Measurements from ENCODE around the gene CYS1. TPM values are rescaled to one million over a fixed set of nuclear protein-coding genes. Genes with fewer than 3 reads are reported as not detected.
"Not testable (repeated sequence)": the region's sequence is repeated elsewhere in the genome, so short reads cannot be mapped to it uniquely, and the experiment has no call there.

The CYS1 gene
- total RNA-seq, 1 experiment from 2014 or later = 1.2 TPM

DNA sequence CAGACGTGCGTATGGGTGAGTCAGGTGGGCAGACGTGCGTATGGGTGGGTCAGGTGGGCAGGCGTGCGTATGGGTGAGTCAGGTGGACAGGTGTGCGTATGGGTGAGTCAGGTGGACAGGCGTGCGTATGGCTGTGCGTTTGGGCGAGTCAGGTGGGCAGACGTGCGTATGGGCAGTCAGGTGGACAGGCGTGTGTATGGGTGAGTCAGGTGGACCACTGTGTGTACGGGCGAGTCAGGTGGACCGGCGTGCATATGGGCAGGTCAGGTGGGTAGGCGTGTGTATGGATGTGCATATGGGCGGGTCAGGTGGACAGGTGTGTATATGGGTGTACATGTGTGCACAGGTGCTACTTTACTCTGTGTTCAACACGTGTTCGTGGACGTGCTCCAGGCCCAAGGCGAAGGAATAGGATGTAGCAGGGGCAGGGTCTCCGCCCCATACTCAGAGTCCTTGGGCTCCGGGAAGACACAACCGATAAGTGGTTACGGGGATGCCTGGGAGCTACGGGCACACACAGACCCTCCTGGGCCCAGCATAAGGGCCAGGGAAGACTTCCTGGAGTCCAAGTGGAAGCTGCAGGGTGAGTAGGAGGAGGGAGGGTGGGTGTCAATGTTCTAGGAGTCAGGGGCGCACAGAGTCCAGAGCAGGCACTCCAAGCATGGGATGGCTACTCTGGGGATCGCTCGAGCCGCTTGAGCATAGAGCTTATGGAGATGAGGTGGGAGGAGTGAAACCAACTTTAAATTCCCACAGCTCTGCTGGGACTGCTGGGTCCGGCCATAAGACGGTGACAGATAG lies 64.0 kb downstream of the CYS1 start (continued):
- TF ChIP-seq NFE2L1 (CRISPR knock-in tag; IDR thresholded peaks at IDR 0.05) (no peak), ZBTB21 (CRISPR knock-in tag; IDR thresholded peaks at IDR 0.05; ENCODE audit: borderline replicate concordance) (no peak), OVOL2 (CRISPR knock-in tag; IDR thresholded peaks at IDR 0.05; ENCODE audit: borderline replicate concordance) (no peak), ZSCAN18 (CRISPR knock-in tag; IDR thresholded peaks at IDR 0.05) (no peak), MLX (CRISPR knock-in tag; IDR thresholded peaks at IDR 0.05) (no peak), NR1H2 (CRISPR knock-in tag; IDR thresholded peaks at IDR 0.05) (no peak), ATF1 (CRISPR knock-in tag; IDR thresholded peaks at IDR 0.05) (no peak), ZNF219 (CRISPR knock-in tag; IDR thresholded peaks at IDR 0.05; ENCODE audit: borderline replicate concordance) (no peak), FOXP4 (CRISPR knock-in tag; IDR thresholded peaks at IDR 0.05) (no peak), ELF4 (CRISPR knock-in tag; IDR thresholded peaks at IDR 0.05; ENCODE audit: low read depth) (no peak), FOXK1 (CRISPR knock-in tag; IDR thresholded peaks at IDR 0.05) (no peak)
- TF ChIP-seq, protein P1, sequence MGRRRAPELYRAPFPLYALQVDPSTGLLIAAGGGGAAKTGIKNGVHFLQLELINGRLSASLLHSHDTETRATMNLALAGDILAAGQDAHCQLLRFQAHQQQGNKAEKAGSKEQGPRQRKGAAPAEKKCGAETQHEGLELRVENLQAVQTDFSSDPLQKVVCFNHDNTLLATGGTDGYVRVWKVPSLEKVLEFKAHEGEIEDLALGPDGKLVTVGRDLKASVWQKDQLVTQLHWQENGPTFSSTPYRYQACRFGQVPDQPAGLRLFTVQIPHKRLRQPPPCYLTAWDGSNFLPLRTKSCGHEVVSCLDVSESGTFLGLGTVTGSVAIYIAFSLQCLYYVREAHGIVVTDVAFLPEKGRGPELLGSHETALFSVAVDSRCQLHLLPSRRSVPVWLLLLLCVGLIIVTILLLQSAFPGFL (CRISPR knock-in tag; IDR thresholded peaks at IDR 0.05; ENCODE audit: borderline replicate concordance) = no peak

GRCh38 chr2:10015376-10015989 lies 64.7 kb downstream of the CYS1 start:
- POLR2A ChIA-PET; DNase-seq (ENCODE audit: low spot score); H3K27me3 Mint-ChIP-seq (ENCODE audit: low read depth); H3K27ac Mint-ChIP-seq; ATAC-seq; H3K4me3 Mint-ChIP-seq; H3K4me1 Mint-ChIP-seq; H3K36me3 Mint-ChIP-seq; CTCF ChIA-PET; H3K9me3 Mint-ChIP-seq: not testable (repeated sequence)

DNA sequence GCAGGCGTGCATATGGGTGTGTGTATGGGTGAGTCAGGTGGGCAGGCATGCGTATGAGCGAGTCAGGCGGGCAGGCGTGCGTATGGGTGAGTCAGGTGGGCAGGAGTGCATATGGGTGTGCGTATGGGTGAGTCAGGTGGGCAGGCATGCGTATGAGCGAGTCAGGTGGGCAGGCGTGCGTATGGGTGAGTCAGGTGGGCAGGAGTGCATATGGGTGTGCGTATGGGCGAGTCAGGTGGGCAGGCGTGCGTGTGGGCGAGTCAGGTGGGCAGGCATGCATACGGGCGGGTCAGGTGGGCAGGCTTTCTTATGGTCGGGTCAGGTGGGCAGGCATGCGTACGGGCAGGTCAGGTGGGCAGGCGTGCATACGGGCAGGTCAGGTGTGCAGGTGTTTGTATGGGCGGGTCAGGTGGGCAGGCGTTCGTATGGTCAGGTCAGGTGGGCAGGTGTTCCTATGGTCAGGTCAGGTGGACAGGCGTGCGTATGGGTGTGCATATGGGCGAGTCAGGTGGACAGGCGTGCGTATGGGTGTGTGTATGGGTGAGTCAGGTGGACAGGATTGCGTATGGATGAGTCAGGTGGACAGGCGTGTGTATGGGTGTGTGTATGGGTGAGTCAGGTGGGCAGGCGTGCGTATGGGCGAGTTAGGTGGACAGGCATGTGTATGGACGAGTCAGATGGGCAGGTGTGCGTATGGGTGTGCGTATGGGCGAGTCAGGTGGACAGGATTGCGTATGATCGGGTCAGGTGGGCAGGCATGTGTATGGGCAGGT lies 65.6 kb downstream of the CYS1 start:
- H3K4me1 Mint-ChIP-seq = no peaks in the 10 kb centered on the region
- CTCF ChIA-PET = no interaction called here
- no peak for DNase-seq (ENCODE audit: low spot score)
- no peak overlapping the region for H3K27ac Mint-ChIP-seq
- no peaks in the 10 kb centered on the region for H3K27me3 Mint-ChIP-seq (ENCODE audit: low read depth)
- POLR2A ChIA-PET = no interaction called here
- H3K4me3 Mint-ChIP-seq = no peak overlapping the region
- H3K9me3 Mint-ChIP-seq = no peaks in the 10 kb centered on the region
- ATAC-seq = no peak
- H3K36me3 Mint-ChIP-seq = no peaks in the 10 kb centered on the region
- TF ChIP-seq, protein P2, sequence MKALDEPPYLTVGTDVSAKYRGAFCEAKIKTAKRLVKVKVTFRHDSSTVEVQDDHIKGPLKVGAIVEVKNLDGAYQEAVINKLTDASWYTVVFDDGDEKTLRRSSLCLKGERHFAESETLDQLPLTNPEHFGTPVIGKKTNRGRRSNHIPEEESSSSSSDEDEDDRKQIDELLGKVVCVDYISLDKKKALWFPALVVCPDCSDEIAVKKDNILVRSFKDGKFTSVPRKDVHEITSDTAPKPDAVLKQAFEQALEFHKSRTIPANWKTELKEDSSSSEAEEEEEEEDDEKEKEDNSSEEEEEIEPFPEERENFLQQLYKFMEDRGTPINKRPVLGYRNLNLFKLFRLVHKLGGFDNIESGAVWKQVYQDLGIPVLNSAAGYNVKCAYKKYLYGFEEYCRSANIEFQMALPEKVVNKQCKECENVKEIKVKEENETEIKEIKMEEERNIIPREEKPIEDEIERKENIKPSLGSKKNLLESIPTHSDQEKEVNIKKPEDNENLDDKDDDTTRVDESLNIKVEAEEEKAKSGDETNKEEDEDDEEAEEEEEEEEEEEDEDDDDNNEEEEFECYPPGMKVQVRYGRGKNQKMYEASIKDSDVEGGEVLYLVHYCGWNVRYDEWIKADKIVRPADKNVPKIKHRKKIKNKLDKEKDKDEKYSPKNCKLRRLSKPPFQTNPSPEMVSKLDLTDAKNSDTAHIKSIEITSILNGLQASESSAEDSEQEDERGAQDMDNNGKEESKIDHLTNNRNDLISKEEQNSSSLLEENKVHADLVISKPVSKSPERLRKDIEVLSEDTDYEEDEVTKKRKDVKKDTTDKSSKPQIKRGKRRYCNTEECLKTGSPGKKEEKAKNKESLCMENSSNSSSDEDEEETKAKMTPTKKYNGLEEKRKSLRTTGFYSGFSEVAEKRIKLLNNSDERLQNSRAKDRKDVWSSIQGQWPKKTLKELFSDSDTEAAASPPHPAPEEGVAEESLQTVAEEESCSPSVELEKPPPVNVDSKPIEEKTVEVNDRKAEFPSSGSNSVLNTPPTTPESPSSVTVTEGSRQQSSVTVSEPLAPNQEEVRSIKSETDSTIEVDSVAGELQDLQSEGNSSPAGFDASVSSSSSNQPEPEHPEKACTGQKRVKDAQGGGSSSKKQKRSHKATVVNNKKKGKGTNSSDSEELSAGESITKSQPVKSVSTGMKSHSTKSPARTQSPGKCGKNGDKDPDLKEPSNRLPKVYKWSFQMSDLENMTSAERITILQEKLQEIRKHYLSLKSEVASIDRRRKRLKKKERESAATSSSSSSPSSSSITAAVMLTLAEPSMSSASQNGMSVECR (CRISPR knock-in tag; IDR thresholded peaks at IDR 0.05; ENCODE audit: borderline replicate concordance) = no peak
- TF ChIP-seq ZNF425 (CRISPR knock-in tag; conservative IDR thresholded peaks at IDR 0.05) = no peak
- TF ChIP-seq, protein P3, sequence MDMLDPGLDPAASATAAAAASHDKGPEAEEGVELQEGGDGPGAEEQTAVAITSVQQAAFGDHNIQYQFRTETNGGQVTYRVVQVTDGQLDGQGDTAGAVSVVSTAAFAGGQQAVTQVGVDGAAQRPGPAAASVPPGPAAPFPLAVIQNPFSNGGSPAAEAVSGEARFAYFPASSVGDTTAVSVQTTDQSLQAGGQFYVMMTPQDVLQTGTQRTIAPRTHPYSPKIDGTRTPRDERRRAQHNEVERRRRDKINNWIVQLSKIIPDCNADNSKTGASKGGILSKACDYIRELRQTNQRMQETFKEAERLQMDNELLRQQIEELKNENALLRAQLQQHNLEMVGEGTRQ (CRISPR knock-in tag; IDR thresholded peaks at IDR 0.05) = no peak
- TF ChIP-seq SMAD4 (CRISPR knock-in tag; IDR thresholded peaks at IDR 0.05) = no peak
